Breast epithelium (tissue), 4 donors: ENCODE measurements around the gene OGFR. TPM values are rescaled to one million over a fixed set of nuclear protein-coding genes. Genes with fewer than 3 reads are reported as not detected.
A peak's percentile ranks its signal among the peaks of the same experiment; 100 is the strongest.

Experiments used
- DNase-seq, 2 donors: peaks; one replicate each; pipeline ENCODE4 v3.0.0-alpha.2; 2019; ENCODE audit warnings: low spot score in 2 of 2
- H3K27ac ChIP-seq, 2 donors: fragments of 200-600 bp; sonication (generic) in 1 of 2; one replicate each; pipeline ENCODE4 v1.5.1; 2016 to 2019; ENCODE audit warnings: mild to moderate bottlenecking in 1 of 2
- H3K27me3 ChIP-seq, 2 donors: fragments of 200-600 bp; sonication (generic) in 1 of 2; one replicate each; pipeline versions ENCODE4 v1.5.1 to v1.6.0; 2017 to 2019; ENCODE audit warnings: control low read depth in 1 of 2, mild to moderate bottlenecking in 1 of 2
- H3K36me3 ChIP-seq: fragments of 200-600 bp; one replicate; pipeline ENCODE4 v1.5.1; 2019
- H3K4me1 ChIP-seq, 2 donors: fragments of 200-600 bp; sonication (generic); one replicate each; pipeline ENCODE4 v1.5.1; 2016 to 2019; ENCODE audit warnings: control low read depth in 1 of 2
- H3K4me3 ChIP-seq, 3 donors: fragments of 200-600 bp; sonication (generic); 1 replicate in 2 of 3; 2 replicates in 1 of 3; pipeline ENCODE4 v1.5.1; 2016 to 2019; ENCODE audit warnings: mild to moderate bottlenecking in 3 of 3, moderate library complexity in 2 of 3
- H3K9me3 ChIP-seq, 2 donors: fragments of 200-600 bp; sonication (generic) in 1 of 2; one replicate each; pipeline ENCODE4 v1.5.1; 2016 to 2019; ENCODE audit warnings: control low read depth in 1 of 2
- POLR2A ChIP-seq: fragments of 450-650 bp; IDR thresholded peaks from one replicate; pipeline ENCODE4 v1.6.1; 2016; ENCODE audit warnings: antibody characterized with exemption, mild to moderate bottlenecking, moderate library complexity
- POLR2AphosphoS5 ChIP-seq, 3 donors: sonication (generic); formaldehyde crosslinking; IDR thresholded peaks; one replicate each; pipeline ENCODE4 v1.6.1; 2017; ENCODE audit warnings: antibody characterized with exemption in 3 of 3
- intact Hi-C: fragments of 100-400 bp; cut with DNase I; formaldehyde crosslinking; loops from one replicate; pipeline ENCODE4 v1.15.1; 2023; ENCODE audit warnings: low total_unique reads
- total RNA-seq, 3 donors: library from RNA; depleted of rRNA; stranded (reverse); fragments of >200 nt; gene quantifications; one replicate each; pipeline ENCODE4 v1.1.0, GENCODE V29; 2016
- TF ChIP-seq, protein P1 (sequence below), 3 donors: fragments of 450-650 bp; IDR thresholded peaks; one replicate each; pipeline ENCODE4 v1.5.1; 2016 to 2017; ENCODE audit warnings: antibody characterized with exemption in 3 of 3, mild to moderate bottlenecking in 3 of 3, moderate library complexity in 3 of 3

The OGFR gene
- total RNA-seq, 3 donors from 2014 or later = 38.5 to 45.3 (median 44.2) TPM

DNA sequence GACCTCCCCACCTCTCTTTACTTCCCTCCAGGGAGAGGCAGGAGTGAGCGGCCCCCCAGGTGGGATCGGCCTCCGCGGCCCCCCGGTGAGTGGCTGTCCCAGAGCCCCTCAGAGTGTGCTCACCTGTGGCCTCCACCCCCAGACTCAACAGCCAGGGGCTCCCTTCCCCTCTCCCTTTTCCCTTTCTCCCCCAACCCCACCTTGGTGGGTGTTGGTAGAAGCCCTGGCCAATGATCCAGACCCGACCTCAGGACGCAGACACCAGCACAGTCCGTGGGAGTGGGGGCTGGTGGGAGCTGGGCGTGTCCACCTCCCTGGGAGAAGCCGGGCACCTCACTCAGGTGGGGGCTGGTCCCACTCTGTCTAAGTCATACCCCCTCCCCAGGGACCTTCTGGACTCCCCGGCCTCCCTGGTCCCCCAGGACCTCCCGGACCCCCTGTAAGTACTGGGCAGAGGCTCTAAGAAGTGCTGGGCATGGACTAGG is 17.1 kb downstream of the OGFR start:
- no peak overlapping the region for H3K4me3 ChIP-seq
- H3K36me3 ChIP-seq = no peaks in the 10 kb centered on the region
- TF ChIP-seq POLR2A = no peak
- TF ChIP-seq POLR2AphosphoS5 (IDR thresholded peaks at IDR 0.05) = no peak
- TF ChIP-seq, protein P1, sequence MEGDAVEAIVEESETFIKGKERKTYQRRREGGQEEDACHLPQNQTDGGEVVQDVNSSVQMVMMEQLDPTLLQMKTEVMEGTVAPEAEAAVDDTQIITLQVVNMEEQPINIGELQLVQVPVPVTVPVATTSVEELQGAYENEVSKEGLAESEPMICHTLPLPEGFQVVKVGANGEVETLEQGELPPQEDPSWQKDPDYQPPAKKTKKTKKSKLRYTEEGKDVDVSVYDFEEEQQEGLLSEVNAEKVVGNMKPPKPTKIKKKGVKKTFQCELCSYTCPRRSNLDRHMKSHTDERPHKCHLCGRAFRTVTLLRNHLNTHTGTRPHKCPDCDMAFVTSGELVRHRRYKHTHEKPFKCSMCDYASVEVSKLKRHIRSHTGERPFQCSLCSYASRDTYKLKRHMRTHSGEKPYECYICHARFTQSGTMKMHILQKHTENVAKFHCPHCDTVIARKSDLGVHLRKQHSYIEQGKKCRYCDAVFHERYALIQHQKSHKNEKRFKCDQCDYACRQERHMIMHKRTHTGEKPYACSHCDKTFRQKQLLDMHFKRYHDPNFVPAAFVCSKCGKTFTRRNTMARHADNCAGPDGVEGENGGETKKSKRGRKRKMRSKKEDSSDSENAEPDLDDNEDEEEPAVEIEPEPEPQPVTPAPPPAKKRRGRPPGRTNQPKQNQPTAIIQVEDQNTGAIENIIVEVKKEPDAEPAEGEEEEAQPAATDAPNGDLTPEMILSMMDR (IDR thresholded peaks at IDR 0.05) = no peak
- no peak overlapping the region for H3K27ac ChIP-seq
- peaks cover 23 to 28% of the 10 kb centered on the region in 2 donors for H3K4me1 ChIP-seq
- peaks cover 3 to 4% of the 10 kb centered on the region in 2 donors for H3K27me3 ChIP-seq
- DNase-seq = no peak
- intact Hi-C loops = no loop called here
- H3K9me3 ChIP-seq = no peaks in the 10 kb centered on the region

GRCh38 chr20:62822239-62822787 is 17.7 kb downstream of the OGFR start:
- no peak for DNase-seq
- peaks cover 19 to 28% of the 10 kb centered on the region in 2 donors for H3K4me1 ChIP-seq

DNA sequence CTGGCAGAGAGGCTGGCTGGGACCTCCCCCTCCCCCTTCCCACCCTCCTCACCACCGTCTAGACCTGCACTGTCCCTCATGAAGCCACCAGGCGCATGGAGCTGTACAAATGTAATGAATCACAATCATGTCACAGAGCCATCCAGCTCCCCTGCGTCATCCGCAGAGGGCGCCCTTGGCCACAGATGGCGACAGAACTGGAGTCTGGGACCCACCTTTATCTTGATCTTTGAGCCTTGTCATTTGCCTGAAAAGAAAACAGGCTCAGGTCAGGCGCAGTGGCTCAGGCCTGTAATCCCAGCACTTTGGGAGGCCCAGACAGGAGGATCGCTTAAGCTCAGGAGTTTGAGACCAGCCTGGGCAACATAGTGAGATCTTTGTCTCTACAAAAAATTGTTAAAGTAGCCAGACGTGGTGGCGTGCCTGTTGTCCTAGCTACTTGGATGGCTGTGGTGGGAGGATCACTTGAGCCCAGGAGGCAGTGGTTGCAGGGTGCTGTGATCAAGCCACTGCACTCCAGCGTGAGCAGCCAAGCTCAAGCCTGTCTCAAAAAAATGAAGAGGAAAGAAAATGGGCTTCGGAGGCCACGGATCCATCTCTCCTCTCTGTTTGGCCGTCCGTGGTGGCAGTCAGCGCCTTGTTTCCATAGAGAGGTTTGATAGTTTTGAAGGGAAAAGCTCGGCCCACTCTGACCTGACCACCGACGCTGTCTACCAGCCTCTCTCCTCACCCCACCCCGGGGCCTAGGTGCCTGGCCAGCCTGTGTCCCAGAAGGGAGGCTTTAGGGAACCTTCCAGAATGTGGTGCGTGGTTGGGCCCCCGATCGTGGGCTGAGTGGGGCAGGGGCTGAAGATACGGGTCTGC is 18.4 kb downstream of the OGFR start:
- Histone ChIP-seq H3K4me3 (no peak overlapping the region), H3K9me3 (no peaks in the 10 kb centered on the region), H3K27me3 (no peaks in the 10 kb centered on the region), H3K27ac (no peak overlapping the region), H3K4me1 (peaks cover 18 to 21% of the 10 kb centered on the region in 2 donors), H3K36me3 (no peaks in the 10 kb centered on the region)
- no peak for DNase-seq
- intact Hi-C loops = no loop called here
- TF ChIP-seq, protein P1 (IDR thresholded peaks at IDR 0.05) = peak in 1 of 3 donors; percentile 13
- TF ChIP-seq POLR2A = no peak

More at GRCh38 chr20:62822239-62822787, 17.7 kb downstream of the OGFR start:
- TF ChIP-seq POLR2A = no peak
- TF ChIP-seq, protein P1 (IDR thresholded peaks at IDR 0.05) = no peak
- TF ChIP-seq POLR2AphosphoS5 (IDR thresholded peaks at IDR 0.05) = no peak
- H3K36me3 ChIP-seq = no peaks in the 10 kb centered on the region
- no peaks in the 10 kb centered on the region for H3K9me3 ChIP-seq
- H3K27ac ChIP-seq = no peak overlapping the region
- peaks cover under 1% of the 10 kb centered on the region in 2 donors for H3K27me3 ChIP-seq
- intact Hi-C loops = no loop called here
- no peak overlapping the region for H3K4me3 ChIP-seq

- Histone ChIP-seq H3K36me3 (no peaks in the 10 kb centered on the region), H3K4me1 (peaks cover 10 to 12% of the 10 kb centered on the region in 2 donors)
These were observed 19.2 kb downstream of the OGFR start for GRCh38 chr20:62823688-62824475.

More at GRCh38 chr20:62823688-62824475, 19.2 kb downstream of the OGFR start:
- TF ChIP-seq POLR2A (no peak), POLR2AphosphoS5 (IDR thresholded peaks at IDR 0.05) (no peak)
- TF ChIP-seq, protein P1 (IDR thresholded peaks at IDR 0.05) = no peak
- no peak for DNase-seq
- H3K4me3 ChIP-seq = peak overlapping the region in 1 of 3 donors; percentile 69
- no peaks in the 10 kb centered on the region for H3K9me3 ChIP-seq
- peak overlapping the region in 1 of 2 donors; percentile 78 for H3K27ac ChIP-seq
- no peaks in the 10 kb centered on the region for H3K27me3 ChIP-seq
- intact Hi-C loops = no loop called here
